Measurements from ENCODE around the gene ATP6V1E1.

ATP6V1E1 gene

GRCh38 chr22:17586831-17587440 is 41.6 kb downstream of the ATP6V1E1 start:
- no peak for TF ChIP-seq JUND (IDR thresholded peaks at IDR 0.05; ENCODE audit: low read depth)
- DNase-seq (ENCODE audit: low read depth in 1 of 2, low spot score in 1 of 2): no peak
- in situ Hi-C loops (cut with HindIII; ENCODE audit: low pct_unique_long_range_greater_than_20kb, low sequenced_read_pairs): no loop called here

- no peak for DNase-seq (ENCODE audit: low read depth in 1 of 2, low spot score in 1 of 2)
- in situ Hi-C loops (cut with HindIII; ENCODE audit: low pct_unique_long_range_greater_than_20kb, low sequenced_read_pairs): no loop called here
- no peak for TF ChIP-seq JUND (IDR thresholded peaks at IDR 0.05; ENCODE audit: low read depth)
These were observed 45.4 kb downstream of the ATP6V1E1 start for GRCh38 chr22:17583151-17583550.

GRCh38 chr22:17581631-17582030 is 46.9 kb downstream of the ATP6V1E1 start:
- in situ Hi-C loops (cut with HindIII; ENCODE audit: low pct_unique_long_range_greater_than_20kb, low sequenced_read_pairs): no loop called here
- no peak for TF ChIP-seq JUND (IDR thresholded peaks at IDR 0.05; ENCODE audit: low read depth)
- no peak for DNase-seq (ENCODE audit: low read depth in 1 of 2, low spot score in 1 of 2)

GRCh38 chr22:17581056-17581455 is 47.5 kb downstream of the ATP6V1E1 start:
- DNase-seq (ENCODE audit: low read depth in 1 of 2, low spot score in 1 of 2): no peak
- in situ Hi-C loops (cut with HindIII; ENCODE audit: low pct_unique_long_range_greater_than_20kb, low sequenced_read_pairs): no loop called here
- no peak for TF ChIP-seq JUND (IDR thresholded peaks at IDR 0.05; ENCODE audit: low read depth)

GRCh38 chr22:17580441-17581031 is 48.0 kb downstream of the ATP6V1E1 start:
- DNase-seq (ENCODE audit: low read depth in 1 of 2, low spot score in 1 of 2): no peak
- TF ChIP-seq JUND (IDR thresholded peaks at IDR 0.05; ENCODE audit: low read depth): no peak
- in situ Hi-C loops (cut with HindIII; ENCODE audit: low pct_unique_long_range_greater_than_20kb, low sequenced_read_pairs): no loop called here

- TF ChIP-seq JUND (IDR thresholded peaks at IDR 0.05; ENCODE audit: low read depth): no peak
- DNase-seq (ENCODE audit: low read depth in 1 of 2, low spot score in 1 of 2): no peak
- in situ Hi-C loops (cut with HindIII; ENCODE audit: low pct_unique_long_range_greater_than_20kb, low sequenced_read_pairs): no loop called here
These were observed 49.0 kb downstream of the ATP6V1E1 start for GRCh38 chr22:17579535-17579981.

GRCh38 chr22:17578136-17578754 is 50.3 kb downstream of the ATP6V1E1 start:
- peak in 1 of 2 experiments; percentile 22 for DNase-seq (ENCODE audit: low read depth in 1 of 2, low spot score in 1 of 2)
- no peak for TF ChIP-seq JUND (IDR thresholded peaks at IDR 0.05; ENCODE audit: low read depth)
- in situ Hi-C loops (cut with HindIII; ENCODE audit: low pct_unique_long_range_greater_than_20kb, low sequenced_read_pairs): no loop called here

- TF ChIP-seq JUND (IDR thresholded peaks at IDR 0.05; ENCODE audit: low read depth): no peak
- DNase-seq (ENCODE audit: low read depth in 1 of 2, low spot score in 1 of 2): no peak
- in situ Hi-C loops (cut with HindIII; ENCODE audit: low pct_unique_long_range_greater_than_20kb, low sequenced_read_pairs): no loop called here
These were observed 52.1 kb downstream of the ATP6V1E1 start for GRCh38 chr22:17576470-17576869.

GRCh38 chr22:17575681-17576080 is 52.9 kb downstream of the ATP6V1E1 start:
- TF ChIP-seq JUND (IDR thresholded peaks at IDR 0.05; ENCODE audit: low read depth): no peak
- no peak for DNase-seq (ENCODE audit: low read depth in 1 of 2, low spot score in 1 of 2)
- in situ Hi-C loops (cut with HindIII; ENCODE audit: low pct_unique_long_range_greater_than_20kb, low sequenced_read_pairs): no loop called here

- in situ Hi-C loops (cut with HindIII; ENCODE audit: low pct_unique_long_range_greater_than_20kb, low sequenced_read_pairs): no loop called here
- TF ChIP-seq JUND (IDR thresholded peaks at IDR 0.05; ENCODE audit: low read depth): no peak
- DNase-seq (ENCODE audit: low read depth in 1 of 2, low spot score in 1 of 2): no peak
These were observed 53.4 kb downstream of the ATP6V1E1 start for GRCh38 chr22:17575151-17575550.

GRCh38 chr22:17570851-17571631 is 57.5 kb downstream of the ATP6V1E1 start:
- peak; percentile 21 to 86 for DNase-seq (ENCODE audit: low read depth in 1 of 2, low spot score in 1 of 2)
- TF ChIP-seq JUND (IDR thresholded peaks at IDR 0.05; ENCODE audit: low read depth): no peak
- in situ Hi-C loops (cut with HindIII; ENCODE audit: low pct_unique_long_range_greater_than_20kb, low sequenced_read_pairs): no loop called here

GRCh38 chr22:17569971-17570511 is 58.5 kb downstream of the ATP6V1E1 start:
- DNase-seq (ENCODE audit: low read depth in 1 of 2, low spot score in 1 of 2): no peak
- no peak for TF ChIP-seq JUND (IDR thresholded peaks at IDR 0.05; ENCODE audit: low read depth)
- in situ Hi-C loops (cut with HindIII; ENCODE audit: low pct_unique_long_range_greater_than_20kb, low sequenced_read_pairs): no loop called here
